HG03439 (cell line): ENCODE measurements around the gene ST8SIA6.
"Not testable (repeated sequence)": the region's sequence is repeated elsewhere in the genome, so short reads cannot be mapped to it uniquely, and the experiment has no call there.

ENCODE experiments used
- ATAC-seq: cut with Tn5 transposase; IDR thresholded peaks from one replicate; pipeline ENCODE4 v1.9.1; 2021; ENCODE audit warnings: mild to moderate bottlenecking, moderate library complexity; ENCODE audit not compliant: unreplicated experiment

ST8SIA6 gene, protein sequence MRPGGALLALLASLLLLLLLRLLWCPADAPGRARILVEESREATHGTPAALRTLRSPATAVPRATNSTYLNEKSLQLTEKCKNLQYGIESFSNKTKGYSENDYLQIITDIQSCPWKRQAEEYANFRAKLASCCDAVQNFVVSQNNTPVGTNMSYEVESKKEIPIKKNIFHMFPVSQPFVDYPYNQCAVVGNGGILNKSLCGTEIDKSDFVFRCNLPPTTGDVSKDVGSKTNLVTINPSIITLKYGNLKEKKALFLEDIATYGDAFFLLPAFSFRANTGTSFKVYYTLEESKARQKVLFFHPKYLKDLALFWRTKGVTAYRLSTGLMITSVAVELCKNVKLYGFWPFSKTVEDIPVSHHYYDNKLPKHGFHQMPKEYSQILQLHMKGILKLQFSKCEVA

DNA sequence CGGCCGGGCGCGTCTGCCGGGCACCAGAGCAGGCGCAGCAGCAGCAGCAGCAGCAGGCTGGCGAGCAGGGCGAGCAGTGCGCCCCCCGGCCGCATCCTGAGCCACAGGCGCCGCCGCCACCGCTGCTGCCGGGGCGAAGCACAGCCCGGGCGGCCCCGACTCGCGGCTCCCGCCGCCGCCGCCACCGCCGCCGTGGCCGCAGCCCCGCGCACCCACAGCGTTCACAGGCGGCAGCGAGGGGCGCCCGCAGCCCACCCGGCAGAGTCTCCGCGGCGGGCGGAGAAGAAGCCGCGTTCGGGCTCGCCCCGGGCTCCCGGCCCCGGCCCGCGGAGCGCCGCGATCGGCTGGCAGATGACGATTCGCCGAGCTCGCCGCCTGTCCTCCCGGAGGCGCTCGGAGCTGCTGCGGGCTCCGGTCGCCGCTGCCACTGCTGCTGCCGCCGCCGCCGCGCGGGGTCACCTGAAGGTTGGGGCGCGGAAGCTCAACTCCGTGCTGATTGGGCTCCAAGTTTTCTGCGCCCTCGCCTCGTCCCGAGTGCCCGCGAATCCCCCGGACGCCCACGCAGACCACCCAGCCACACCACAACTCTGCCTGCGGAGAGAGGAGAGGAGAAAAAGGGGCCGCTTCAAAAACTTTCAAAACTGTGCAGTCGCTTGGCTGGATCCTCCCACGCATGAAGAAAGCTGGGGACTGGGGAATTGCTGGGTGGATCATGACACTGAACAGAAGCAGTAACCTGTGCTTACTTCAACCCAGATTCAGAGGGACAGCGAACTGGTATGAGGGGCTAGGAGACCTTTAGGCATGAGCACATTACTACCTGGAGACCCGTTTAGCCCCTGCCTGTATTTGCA, at the start of gene ST8SIA6:
Gene ST8SIA6 (minus strand): TSS at position 435 of the 854 bp plus-strand sequence. CDS start 340 bp downstream, at position 95.
- ATAC-seq: peak; percentile 56

DNA sequence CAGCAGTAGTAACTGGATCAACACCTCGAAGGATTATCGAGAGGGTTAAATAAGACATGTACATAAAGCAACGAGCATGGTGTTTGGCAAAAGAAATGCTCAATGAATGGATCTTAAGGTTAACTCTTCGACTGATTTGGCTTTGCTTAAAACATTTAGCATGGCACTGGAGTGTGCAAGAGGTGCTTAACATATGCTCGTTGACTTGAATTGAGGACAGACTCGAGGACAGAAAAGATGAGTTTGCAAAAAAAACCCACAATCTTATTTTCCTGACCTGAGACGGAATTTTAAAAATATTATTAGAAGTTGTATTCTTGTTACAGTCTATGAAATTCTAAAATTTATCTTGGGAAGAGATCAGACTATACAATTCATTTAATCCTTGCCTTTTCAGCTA, 49.4 kb upstream of the ST8SIA6 start:
- ATAC-seq: no peak

DNA sequence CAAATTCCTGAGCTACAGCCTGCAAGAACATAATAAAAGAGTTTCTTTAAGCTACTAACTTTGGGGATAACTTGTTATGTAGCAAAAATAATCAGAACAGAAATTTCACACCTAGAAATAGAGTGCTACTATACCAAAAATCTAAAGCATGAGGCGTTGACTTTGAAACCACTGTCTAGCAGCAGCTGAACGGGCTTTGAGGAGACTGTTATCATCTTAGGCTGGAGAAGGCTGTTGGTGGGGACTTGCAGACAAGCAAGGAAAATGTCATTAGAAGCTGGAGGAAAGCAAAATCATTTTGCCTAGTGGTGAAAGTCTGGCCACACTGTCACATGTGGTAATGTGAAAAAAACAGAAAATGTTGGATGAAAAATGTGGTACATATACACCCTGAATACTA, 48.4 kb upstream of the ST8SIA6 start:
- ATAC-seq: no peak

DNA sequence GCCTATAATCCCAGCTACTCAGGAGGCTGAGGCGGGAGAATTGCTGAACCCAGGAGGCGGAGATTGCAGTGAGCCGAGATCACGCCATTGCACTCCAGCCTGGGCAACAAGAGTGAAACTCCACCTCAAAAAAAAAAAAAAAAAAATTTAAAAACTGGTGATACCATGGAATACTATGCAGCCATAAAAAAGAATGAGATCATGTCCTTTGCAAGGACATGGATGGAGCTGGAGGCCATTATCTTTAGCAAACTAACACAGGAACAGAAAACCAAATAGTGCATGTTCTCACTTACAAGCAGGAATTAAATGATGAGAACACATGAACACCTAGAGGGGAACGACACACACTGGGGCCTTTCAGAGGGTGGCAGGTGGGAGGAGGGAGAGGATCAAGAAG, 44.6 kb upstream of the ST8SIA6 start:
- not testable (repeated sequence) for ATAC-seq

DNA sequence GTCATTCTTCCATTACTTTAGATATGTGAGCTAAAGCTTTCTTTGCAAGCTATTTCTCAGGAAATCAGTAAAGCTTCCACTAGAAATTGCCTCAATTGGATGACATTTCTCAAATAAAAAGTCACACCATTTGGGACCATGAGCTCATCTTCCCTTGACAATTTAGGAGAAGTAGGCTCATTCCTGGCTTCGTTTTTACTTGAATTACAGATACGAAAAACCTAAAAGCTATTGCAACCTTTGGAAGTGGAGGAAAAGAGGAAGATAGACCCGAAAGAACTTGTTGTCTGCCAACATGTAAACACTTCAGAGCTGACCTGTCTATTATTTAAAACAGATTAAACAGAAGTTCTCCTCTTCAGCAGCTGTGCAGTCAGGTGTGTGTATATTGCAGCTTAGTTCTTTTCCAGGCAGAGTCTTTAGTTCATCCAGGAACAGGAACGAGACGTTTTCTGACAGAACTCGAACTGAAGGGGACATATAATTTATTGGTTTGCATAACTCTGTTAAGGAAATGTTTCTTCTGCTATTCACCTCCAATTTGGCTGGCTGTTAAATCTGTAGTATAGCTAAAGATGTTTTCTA, 43.1 kb upstream of the ST8SIA6 start:
- ATAC-seq: no peak

DNA sequence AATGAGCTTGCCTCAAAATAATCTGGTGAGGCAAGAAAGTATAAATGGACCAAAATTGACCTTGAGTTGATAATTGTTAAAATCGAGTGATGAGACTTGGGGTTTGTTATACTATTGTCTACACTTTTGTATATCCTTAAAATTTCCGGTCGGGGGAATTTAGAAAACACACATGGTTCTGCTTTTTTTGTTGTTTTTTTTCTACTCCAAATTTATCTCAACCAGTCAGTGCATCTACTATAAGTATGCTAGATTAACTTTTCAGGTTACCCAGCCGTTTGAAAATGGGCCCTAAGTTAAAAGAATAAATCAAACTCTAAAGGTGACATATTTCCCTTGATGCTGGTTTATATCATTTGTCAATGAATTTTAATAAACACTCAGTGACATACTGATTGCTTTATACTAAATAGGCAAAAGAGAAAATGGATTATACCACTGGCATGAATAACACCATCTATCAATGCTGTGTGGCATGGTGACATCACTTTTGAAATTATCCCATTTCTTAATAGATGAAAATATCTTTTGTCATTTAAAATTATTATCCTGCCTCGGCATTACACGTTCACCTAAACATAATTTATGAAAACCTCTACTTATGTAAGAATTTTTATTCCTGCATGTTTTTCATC, 40.3 kb upstream of the ST8SIA6 start:
- no peak for ATAC-seq

DNA sequence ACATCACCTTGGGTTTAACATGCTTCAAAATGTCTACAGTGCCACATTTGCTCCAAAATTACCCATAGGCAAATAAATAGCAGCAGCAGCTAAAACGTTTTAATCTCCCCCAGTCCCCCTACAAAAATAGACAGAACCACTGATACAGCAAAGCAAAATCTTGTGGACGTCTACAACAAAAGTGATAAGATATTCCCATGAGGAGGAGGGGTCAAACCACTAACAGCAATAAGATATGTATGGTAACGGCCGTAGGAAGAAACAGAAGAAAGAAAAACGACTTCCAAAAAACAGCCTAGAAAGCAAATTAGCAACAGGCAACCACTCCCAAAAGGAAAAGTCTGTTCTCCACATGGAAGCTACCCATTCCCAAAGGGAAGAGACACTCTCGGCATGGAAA, 34.5 kb upstream of the ST8SIA6 start:
- no peak for ATAC-seq

DNA sequence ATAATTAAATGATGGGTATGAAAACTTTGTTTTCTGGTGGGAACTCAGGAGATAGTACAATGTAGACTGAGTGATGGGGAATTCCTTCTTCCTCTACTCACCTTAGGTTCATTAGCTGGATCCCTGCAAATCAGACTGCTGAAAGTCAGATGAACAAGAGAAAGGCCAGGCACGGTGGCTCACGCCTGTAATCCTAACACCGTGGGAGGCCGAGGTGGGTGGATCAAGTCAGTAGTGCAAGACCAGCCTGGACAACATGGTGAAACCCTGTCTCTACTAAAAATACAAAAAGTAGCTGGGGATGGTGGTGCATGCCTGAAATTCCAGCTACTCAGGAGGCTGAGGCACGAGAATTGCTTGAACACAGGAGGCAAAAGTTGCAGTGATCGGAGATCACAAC, 28.7 kb upstream of the ST8SIA6 start:
- no peak for ATAC-seq

DNA sequence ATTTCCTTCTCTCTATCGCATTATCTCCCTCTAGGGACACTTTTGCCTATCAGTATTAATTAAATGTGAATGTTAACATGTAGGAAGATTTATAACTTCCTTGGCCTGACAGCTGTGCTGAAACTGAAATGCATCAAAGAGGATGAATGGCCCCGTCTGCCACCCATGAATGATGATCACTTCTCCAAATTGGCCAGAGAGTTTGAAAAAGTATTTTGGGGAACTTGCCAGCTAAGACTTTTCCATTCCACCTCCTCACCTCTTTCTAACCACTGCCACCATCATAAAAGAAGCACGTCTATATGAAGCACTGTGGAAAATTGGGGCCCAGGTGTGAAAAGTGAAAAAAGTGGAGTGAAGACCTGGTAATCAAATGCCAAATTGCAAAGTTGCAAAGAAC, 25.4 kb upstream of the ST8SIA6 start:
- no peak for ATAC-seq

DNA sequence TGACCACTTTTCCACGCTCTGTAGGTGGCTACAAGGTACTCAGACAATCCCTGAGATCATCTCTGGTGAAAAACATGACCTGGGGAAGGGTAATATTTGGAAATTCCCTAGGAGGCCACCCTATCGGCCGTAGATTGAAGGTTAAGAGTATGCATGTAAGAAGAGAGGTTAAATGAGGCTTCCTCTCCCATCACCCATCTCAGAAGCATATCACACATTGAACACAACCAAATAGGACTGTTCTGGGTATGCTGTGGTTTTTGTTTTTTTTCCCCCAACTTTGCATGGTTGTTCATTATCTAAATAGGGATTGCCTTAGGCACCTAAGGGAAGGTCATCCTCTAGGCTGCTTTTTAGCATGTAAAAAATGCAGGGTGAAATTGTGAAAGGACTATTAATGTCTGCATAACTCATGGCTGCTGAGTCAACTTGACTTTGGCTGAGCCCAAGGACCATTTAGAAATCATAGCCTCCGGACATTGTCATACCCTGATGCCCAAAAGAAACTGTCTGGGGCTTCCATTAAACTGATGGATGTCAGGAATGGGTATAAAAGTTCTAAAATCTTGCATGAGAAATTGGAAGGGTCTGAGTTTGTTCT, 24.7 kb upstream of the ST8SIA6 start:
- ATAC-seq: no peak

DNA sequence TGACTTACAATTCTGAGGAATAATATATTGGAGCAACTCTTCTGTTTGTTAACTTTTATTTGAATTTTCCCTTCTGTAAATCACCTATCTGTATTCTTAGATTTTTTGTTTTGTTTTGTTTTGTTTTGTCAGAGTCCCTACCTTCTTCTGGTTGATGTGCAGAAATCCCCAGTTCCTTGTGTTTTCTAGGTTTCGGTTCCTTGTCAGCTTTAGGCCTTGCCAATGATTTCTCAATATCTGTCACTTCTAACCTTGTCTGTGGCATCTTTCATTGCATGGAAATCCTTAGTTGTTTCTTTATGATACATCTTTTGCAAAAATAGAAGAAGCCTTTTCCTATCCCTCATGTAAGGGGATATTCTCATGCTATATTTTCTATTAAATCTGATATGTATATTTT, 21.7 kb upstream of the ST8SIA6 start:
- ATAC-seq: no peak

DNA sequence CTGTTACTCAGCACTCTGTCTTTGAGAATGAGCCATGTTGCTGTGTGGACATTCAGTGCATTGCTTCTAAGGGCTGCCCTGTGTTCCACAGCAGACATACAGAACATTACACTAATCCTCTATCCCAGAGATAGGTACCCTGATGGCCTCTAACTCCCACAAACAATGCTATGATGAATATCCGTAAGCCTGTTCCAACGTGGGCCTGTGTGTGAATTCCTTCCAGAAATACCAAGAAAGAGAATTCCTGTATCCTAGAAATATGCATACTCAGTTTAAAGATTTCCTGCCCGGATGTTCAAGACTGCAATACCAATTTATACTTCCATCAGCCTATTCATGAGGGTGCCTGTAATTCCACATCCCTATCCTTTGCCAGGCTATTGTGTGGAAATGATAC, 21.3 kb upstream of the ST8SIA6 start:
- no peak for ATAC-seq

DNA sequence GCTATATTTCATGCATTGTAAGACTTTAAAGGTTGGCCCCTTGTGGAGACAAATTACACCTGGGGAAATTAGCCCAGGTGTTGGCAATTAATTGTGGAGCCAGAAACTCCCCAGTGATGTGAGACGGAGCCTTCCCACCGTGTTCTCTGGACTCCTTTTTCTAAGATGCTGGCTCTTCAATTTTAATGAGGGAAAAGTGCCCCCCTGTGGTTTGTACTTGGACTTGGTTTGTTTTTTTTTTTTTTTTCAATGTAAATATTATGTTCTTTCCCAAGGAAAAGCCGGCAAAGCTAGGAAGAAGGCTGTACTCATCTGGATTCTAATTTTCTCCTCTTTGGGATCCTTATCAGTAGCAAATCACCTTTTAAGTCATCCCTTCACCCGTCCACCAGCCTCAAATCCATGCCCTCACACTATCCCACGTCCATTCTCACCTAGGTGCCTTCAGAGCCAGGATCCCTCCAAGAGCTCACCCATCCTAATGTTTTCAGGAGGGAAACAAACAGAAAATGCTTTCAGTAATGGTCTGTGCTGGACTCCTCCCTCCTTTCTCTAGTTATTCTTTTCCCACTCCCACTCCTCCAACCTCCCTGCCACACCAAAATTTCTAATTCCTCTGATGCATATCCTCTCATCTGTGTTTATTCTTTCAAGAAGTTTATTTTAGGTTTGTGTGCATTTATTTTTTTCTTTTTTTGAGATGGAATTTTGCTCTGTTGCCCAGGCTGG, 20.4 kb upstream of the ST8SIA6 start:
- no peak for ATAC-seq

DNA sequence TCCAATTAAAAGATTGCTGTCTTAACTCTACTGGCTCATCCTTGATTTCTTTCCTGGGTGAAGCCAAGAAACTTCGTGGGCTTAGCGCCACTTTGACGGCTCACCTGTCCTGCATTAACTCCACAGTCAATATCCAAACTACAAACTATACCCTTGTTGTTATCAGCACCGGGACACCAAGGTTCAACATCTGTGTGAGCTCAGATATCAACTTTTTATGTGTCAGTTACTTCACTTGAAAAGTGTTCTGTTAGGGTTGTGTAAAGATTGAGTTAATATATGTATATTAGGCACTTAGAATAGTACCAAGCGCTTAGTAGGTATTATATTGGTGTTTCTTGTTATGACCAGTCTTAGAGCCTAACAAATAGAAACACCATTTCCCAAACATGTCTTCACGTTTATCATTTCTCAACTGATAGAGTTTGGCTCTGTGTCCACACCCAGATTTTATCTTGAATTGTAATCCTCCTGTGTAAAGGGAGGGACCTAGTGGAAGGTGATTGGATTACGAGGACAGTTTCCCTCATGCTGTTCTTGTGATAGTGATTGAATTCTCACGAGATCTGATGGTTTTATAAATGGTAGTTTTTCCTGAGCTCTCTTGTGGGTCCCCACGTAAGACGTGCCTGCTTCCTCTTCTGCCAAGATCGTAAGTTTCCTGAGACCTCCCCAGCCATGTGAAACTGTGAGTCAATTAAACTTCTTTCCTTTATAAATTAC, 19.0 kb upstream of the ST8SIA6 start:
- ATAC-seq: no peak

DNA sequence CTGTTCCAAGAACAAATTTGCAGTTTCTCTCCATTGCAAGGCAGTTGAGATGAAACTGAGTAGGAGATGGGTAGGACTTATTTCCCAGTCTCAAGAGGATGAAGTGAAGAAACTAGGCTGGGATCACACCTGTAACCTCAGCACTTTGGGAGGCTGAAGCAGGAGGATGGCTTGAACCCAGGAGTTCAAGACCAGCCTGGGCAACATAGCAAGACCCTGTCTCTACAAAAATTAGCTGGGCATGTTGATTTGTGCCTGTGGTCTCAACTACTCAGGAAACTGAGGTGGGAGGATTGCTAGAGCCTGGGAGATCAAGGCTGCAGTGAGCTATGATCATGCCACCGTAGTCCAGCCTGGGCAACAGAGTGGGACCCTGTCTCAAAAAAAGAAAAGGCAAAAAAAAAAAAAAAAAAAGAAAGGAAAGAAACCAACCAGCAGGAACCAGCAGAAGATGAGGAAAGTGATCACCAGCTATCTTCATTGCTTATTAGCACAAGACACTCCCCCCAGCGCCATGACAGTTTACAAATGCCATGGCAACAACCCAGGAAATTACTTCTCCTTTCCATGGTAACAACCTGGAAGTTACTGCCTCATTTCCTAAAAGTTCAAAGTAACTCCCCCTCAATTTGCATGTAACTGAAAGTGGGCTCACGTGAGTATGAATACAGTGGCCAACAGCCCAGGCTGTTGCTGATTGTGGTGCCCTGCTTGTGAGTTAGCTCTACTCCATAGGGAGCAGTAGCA, 18.3 kb upstream of the ST8SIA6 start:
- no peak for ATAC-seq

DNA sequence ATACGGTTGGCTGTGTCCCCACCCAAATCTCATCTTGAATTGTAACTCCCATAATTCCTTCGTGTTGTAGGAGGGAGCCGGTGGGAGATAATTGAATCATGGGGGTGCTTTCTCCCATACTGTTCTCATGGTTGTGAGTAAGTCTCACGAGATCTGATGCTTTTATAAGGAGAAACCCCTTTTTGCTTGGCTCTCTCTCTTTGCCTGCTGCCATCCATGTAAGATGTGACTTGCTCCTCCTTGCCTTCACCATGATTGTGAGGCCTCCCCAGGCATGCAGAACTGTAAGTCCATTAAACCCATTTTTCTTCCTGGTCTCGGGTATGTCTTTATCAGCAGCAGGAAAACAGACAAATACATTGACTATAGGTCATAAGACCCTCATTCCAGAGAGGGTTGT, 15.9 kb upstream of the ST8SIA6 start:
- ATAC-seq: no peak

DNA sequence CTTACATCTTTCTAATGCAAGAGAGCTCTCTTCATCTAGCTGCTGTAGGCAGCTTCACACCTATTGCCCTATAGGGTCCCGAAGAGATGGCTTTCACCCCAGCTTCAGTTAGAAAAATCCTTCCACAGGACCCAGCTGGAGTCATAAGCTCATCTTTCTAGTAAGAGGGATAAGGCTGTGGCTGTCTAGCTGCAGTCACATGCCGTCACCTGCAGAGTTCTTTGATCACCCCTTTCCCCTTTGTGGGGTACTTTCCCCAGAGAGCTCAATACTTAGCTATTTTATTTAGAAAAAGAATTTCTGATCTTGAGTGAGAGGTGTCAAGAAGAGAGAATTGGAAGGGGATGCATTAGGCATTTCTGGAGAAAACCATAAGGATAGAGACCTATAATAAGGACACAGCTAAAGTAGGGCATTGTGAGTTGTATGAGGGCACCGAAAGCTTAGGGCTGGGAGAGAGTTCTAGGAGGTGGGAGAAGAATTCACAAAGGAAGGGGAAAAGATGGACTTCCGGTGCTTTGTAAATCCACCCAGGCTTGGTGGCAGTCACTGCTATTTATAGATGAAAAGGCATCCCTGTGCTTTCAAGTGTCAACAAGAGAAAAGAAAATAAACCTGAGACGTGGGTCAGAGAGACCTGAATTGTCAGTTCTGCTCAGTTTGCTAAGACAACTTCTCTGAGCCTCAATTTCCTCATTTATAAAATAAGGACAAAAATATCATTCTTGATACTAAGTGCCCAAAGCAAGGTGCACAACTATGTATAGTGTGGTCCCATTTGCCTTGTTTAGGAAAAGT, 11.1 kb upstream of the ST8SIA6 start:
- ATAC-seq: no peak

DNA sequence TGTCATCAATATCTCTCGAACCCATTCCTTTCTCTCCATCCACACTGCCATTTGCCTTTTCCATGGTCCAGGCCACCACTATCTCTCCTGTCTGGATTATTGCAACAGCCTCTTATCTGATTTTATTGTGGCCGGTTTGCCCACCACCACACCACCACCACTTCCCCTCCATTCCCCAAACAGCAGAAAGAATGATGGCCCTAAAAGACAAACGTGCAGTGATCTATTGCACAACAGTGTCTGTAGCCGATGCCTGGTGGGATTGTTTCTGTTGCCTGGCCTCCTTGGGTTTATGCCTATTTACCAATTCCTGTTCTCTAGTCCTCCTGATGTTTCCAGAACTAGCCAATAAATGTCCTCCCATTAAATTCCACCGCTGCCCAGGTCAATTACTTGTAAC, 10.2 kb upstream of the ST8SIA6 start:
- no peak for ATAC-seq
